SK-N-SH treated with all-trans-retinoic acid at 6 μM for 48 hours (cell line): ENCODE results near the gene SLC41A1.

Source experiments
- ARNTL ChIP-seq: fragments of 450-650 bp; formaldehyde crosslinking; IDR thresholded peaks from 2 replicates; pipeline ENCODE4 v1.5.0; 2020; ENCODE audit warnings: low read depth, mild to moderate bottlenecking, moderate library complexity, borderline replicate concordance
- BACH2 ChIP-seq: fragments of 250-450 bp; sonication (Bioruptor Pico); IDR thresholded peaks from 2 replicates; pipeline ENCODE4 v1.9.0; 2021; ENCODE audit warnings: mild to moderate bottlenecking, borderline replicate concordance
- CREB5 ChIP-seq: fragments of 250-450 bp; sonication (Bioruptor Pico); IDR thresholded peaks from 2 replicates; pipeline ENCODE4 v1.5.1; 2020; ENCODE audit warnings: low read depth, mild to moderate bottlenecking, moderate library complexity
- CSDC2 ChIP-seq: fragments of 250-450 bp; sonication (Bioruptor Pico); IDR thresholded peaks from 2 replicates; pipeline ENCODE4 v1.5.0; 2020; ENCODE audit warnings: mild to moderate bottlenecking, moderate library complexity
- CSRNP3 ChIP-seq: fragments of 250-450 bp; sonication (Bioruptor Pico); IDR thresholded peaks from 2 replicates; pipeline ENCODE4 v1.5.1; 2021; ENCODE audit warnings: mild to moderate bottlenecking, moderate library complexity
- ISL1 ChIP-seq: fragments of 250-450 bp; sonication (Bioruptor Pico); IDR thresholded peaks from 2 replicates; pipeline ENCODE4 v2.1.2; 2022; ENCODE audit warnings: mild to moderate bottlenecking, moderate library complexity
- SNAI2 ChIP-seq: fragments of 250-450 bp; sonication (Bioruptor Pico); IDR thresholded peaks from 2 replicates; pipeline ENCODE4 v1.5.0; 2020; ENCODE audit warnings: mild to moderate bottlenecking, moderate library complexity
- TOX ChIP-seq: fragments of 250-450 bp; sonication (Bioruptor Pico); IDR thresholded peaks from 2 replicates; pipeline ENCODE4 v1.8.0; 2021; ENCODE audit warnings: mild to moderate bottlenecking, moderate library complexity, borderline replicate concordance
- TSHZ2 ChIP-seq: fragments of 250-450 bp; sonication (Bioruptor Pico); IDR thresholded peaks from 2 replicates; pipeline ENCODE4 v1.5.0; 2020; ENCODE audit warnings: mild to moderate bottlenecking, moderate library complexity
- ZFP30 ChIP-seq: fragments of 450-650 bp; formaldehyde crosslinking; IDR thresholded peaks from 2 replicates; pipeline ENCODE4 v1.5.0; 2022; ENCODE audit warnings: mild to moderate bottlenecking, moderate library complexity

GRCh38 chr1:205744403-205744802 is 68.6 kb downstream of the SLC41A1 start:
- no peak for TF ChIP-seq ZFP30 (CRISPR knock-in tag)
- TF ChIP-seq CREB5 (CRISPR knock-in tag): no peak
- TF ChIP-seq ISL1 (CRISPR knock-in tag): no peak
- no peak for TF ChIP-seq CSDC2 (CRISPR knock-in tag)
- TF ChIP-seq TSHZ2: no peak
- no peak for TF ChIP-seq SNAI2 (CRISPR knock-in tag)
- TF ChIP-seq TOX (CRISPR knock-in tag): no peak
- TF ChIP-seq BACH2 (CRISPR knock-in tag): no peak
- TF ChIP-seq CSRNP3 (CRISPR knock-in tag): no peak
- no peak for TF ChIP-seq ARNTL (CRISPR knock-in tag)
